Stimulated activated CD8-positive, alpha-beta memory T cell treated with anti-CD3 and anti-CD28 coated beads, Interleukin-4, amount 100 ng/mL, for 4 hours (primary cell): ENCODE results near the gene LYZL4.

Source experiments
- DNase-seq, 2 donors: peaks; one replicate each; pipeline ENCODE4 v3.0.0-alpha.2; 2020; ENCODE audit warnings: low read depth in 2 of 2, low spot score in 1 of 2

The LYZL4 gene

GRCh38 chr3:42375121-42375800 is 35.1 kb downstream of the LYZL4 start:
- DNase-seq = no peak

GRCh38 chr3:42371776-42372175 is 38.6 kb downstream of the LYZL4 start:
- DNase-seq = no peak

DNA sequence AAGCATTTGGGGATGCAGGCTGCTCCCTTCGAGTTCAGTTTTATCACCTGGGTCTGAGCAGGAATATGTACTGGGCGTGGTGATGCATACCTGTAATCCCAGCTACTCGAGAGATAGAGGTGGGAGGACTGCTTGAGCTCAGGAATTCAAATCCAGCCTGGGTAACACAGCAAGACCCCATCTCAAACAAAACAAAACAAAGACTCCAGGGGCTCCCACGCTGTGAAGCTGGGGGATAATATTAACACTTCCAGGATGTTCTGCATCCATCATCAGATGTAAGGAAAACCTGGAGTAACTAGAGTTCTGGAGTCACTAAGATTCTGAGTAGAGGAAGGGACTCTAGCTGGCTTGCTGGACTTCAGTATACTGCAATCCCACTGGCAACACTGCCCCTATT is 40.6 kb downstream of the LYZL4 start:
- no peak for DNase-seq

GRCh38 chr3:42369304-42369703 is 41.1 kb downstream of the LYZL4 start:
- DNase-seq = no peak

DNA sequence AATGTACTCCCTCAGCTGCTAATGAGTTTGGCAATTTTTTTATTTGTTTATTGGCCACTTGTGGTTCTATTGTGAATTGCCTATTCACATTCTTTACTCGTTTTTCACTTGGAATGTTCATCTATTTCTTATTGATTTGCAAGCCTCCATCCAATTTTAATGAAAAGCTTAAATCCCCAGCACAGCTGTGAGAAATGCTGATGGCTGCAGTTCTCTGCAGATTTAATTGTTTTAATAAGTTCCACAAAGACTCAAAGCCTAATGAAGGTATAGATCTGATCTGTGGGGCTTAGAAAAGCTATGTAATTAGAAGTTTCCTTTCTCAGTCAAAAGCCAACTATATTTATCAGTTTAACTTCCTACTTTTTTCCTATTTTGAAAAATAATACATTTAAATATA is 41.5 kb downstream of the LYZL4 start:
- no peak for DNase-seq

GRCh38 chr3:42367903-42368302 is 42.5 kb downstream of the LYZL4 start:
- DNase-seq = no peak

DNA sequence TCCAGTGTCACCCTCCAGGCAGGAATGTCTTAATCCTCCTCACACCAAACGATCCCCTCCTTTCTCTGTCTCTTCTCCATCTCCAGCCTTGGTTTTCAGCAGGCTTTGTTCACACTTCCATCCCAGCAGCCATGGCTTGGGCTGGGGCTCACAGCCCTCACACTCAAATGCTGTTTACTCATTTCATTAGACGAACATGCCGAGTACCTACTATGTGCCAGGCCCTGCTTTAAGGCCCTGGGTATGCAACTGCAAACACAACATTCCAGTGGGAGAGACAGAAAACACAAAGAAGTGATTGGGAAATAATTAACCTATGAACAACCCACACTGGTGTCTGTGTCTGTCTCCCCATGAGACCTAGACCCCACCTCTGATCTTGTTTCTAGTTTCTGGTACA is 43.9 kb downstream of the LYZL4 start:
- no peak for DNase-seq

DNA sequence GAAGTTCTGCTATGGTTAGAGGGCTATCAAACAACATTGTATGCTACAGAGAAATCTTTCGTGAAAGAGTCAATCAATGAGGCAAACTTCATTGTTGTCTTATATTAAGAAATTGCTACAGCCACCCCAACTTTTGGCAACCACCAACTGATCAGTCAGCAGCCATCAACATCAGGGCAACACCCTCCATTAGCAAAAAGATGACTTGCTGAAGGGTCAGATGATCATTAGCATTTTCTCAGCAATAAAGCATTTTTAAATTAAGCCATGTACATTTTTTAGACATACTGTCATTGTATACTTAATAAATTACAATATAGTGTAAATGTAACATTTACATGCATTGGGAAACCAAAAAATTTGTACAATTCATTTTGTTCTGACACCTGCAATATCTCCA is 53.1 kb downstream of the LYZL4 start:
- DNase-seq = no peak

- no peak for DNase-seq
Measured at GRCh38 chr3:42355612-42356011, 54.8 kb downstream of the LYZL4 start.

- no peak for DNase-seq
Measured at GRCh38 chr3:42353631-42354030, 56.8 kb downstream of the LYZL4 start.

- no peak for DNase-seq
Measured at GRCh38 chr3:42351207-42351606, 59.2 kb downstream of the LYZL4 start.

DNA sequence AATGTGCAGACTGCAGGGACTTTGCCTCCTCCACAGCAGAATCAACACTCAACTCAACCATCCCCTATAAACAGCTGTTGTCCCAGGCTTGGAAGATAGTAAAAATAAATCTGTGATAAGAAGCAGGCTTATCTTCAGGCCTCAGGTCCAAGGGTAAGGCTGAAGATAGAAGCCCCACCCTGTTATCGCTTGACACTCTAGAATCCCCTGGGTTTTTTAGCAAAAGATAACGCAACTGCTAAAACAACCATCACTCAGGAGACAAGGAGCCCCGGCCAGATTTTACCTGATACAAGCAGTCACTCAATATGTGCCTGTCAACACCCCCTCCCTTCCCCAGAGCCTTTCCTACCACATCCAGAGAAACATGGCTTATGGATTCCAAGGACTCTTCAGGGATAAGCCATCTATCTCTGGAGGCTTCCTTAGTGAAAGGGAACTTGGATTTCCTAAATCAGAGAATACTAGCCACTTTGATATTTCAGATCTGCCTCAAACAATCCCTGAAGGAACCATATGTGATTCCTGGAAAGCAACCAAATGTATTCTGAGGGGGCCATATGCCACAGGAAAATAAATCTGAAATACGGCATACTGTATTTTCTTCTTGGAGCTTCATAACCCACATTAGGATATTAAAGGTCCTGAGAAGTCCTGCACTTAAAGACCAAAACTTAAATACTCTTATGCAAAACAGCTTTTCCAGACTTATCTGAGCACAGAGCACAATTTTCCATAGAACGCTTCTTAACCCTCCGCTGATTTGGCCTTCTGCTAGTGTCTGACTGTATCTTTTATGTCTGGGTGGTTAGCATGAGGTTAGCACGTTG is 60.4 kb downstream of the LYZL4 start:
- no peak for DNase-seq

DNA sequence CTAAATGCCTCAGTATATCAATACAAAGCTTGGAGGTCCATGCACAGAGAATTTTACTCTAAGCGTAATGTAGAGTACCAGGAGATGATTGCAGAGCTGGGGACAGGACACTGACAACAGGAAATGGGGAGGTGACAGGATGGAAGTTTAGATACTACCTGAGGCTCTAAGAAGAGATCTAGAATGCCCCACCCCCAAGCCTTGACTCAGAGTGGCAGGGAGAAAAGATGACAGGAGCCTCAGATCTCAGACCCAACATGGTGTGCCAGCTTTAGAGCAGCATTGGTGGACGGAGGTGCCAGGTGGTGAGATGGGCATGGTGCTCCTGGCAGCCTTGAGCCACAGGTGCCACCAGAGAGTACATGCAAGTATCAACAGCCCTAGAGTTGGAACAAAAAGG is 62.5 kb downstream of the LYZL4 start:
- DNase-seq = no peak
